Endothelial cell of umbilical vein (primary cell): ENCODE data around the gene LIMK2. TPM values are rescaled to one million over a fixed set of nuclear protein-coding genes. Genes with fewer than 3 reads are reported as not detected.
A peak's percentile ranks its signal among the peaks of the same experiment; 100 is the strongest.

ENCODE experiments used
- BruUV-seq: library from RNA; stranded (reverse); fragments of 400-500 nt; replicated peaks from 2 replicates; lab custom pipeline; 2021; lab: Mats Ljungman, UMichigan
- CTCF ChIA-PET: fragments of 300-600, 350-600 bp; sonication (Branson Sonifier 250); formaldehyde crosslinking; loops from one replicate; lab custom pipeline; 2021; ENCODE audit warnings: antibody characterized with exemption, inconsistent platforms; lab: Charles Lee
- POLR2A ChIA-PET: fragments of 300-600, 350-600 bp; sonication (Branson Sonifier 250); formaldehyde crosslinking; loops from one replicate; lab custom pipeline; 2021; ENCODE audit warnings: antibody characterized with exemption, inconsistent platforms; lab: Charles Lee
- DNase-seq: peaks from one replicate; pipeline ENCODE4 v3.0.0-alpha.2; 2011; ENCODE audit warnings: low read depth, low spot score
- FAIRE-seq: peaks from 2 replicates; lab custom pipeline; 2011; peaks lifted over from hg19 to GRCh38; lab: Jason Lieb, UNC
- H2AFZ ChIP-seq: 2 replicates; pipeline ENCODE4 v1.6.0; 2012; ENCODE audit warnings: low read depth, low read length, control low read depth, inconsistent platforms
- H3K27ac ChIP-seq: 2 replicates; pipeline ENCODE4 v1.5.1; 2011; ENCODE audit warnings: low read depth, mild to moderate bottlenecking, control low read depth, low read length, moderate library complexity; ENCODE audit not compliant: insufficient read depth
- H3K27me3 ChIP-seq, 2 experiments: 2 replicates each; pipeline versions ENCODE4 v1.6.0 to v1.6.1; 2011; ENCODE audit warnings: low read length in 2 of 2, mixed read lengths in 1 of 2; ENCODE audit not compliant: control insufficient read depth in 2 of 2, insufficient read depth in 2 of 2
- H3K36me3 ChIP-seq, 2 experiments: 2 replicates in 1 of 2; 3 replicates in 1 of 2; pipeline ENCODE4 v1.5.1; 2011; ENCODE audit warnings: low read length in 2 of 2, mild to moderate bottlenecking in 1 of 2, moderate library complexity in 1 of 2; ENCODE audit not compliant: control insufficient read depth in 2 of 2, insufficient read depth in 2 of 2; ENCODE audit errors: extremely low read depth in 1 of 2
- H3K4me1 ChIP-seq: 3 replicates; pipeline ENCODE4 v1.5.1; 2011; ENCODE audit warnings: mild to moderate bottlenecking, low read length; ENCODE audit not compliant: control insufficient read depth, insufficient read depth; ENCODE audit errors: extremely low read depth
- H3K4me2 ChIP-seq: 2 replicates; pipeline ENCODE4 v1.6.1; 2011; ENCODE audit warnings: low read length, control low read depth, mixed read lengths; ENCODE audit not compliant: insufficient read depth
- H3K4me3 ChIP-seq, 3 experiments: fragments of 200-600 bp in 1 of 3; sonication (generic), shearing (Covaris generic) in 1 of 3; replicated peaks in 1 of 3; 2 replicates each; pipeline ENCODE4 v1.5.1; 2011 to 2016; ENCODE audit warnings: control low read depth in 3 of 3, low read length in 3 of 3, mild to moderate bottlenecking in 2 of 3, inconsistent platforms in 1 of 3, low read depth in 1 of 3, moderate library complexity in 1 of 3; ENCODE audit not compliant: insufficient read depth in 1 of 3
- H3K79me2 ChIP-seq: 2 replicates; pipeline ENCODE4 v1.6.0; 2012; ENCODE audit warnings: low read length, inconsistent platforms; ENCODE audit not compliant: control insufficient read depth, insufficient read depth
- H3K9ac ChIP-seq: replicated peaks from 2 replicates; pipeline ENCODE3; 2011; ENCODE audit warnings: low read length, control low read depth; ENCODE audit not compliant: insufficient read depth; ENCODE audit errors: extremely low read depth
- H3K9me1 ChIP-seq: replicated peaks from 3 replicates; pipeline ENCODE4 v1.6.0; 2011; ENCODE audit warnings: mild to moderate bottlenecking, low read length; ENCODE audit not compliant: control insufficient read depth, insufficient read depth; ENCODE audit errors: extremely low read depth
- H3K9me3 ChIP-seq: replicated peaks from 2 replicates; pipeline ENCODE4 v1.5.1; 2012; ENCODE audit warnings: low read length, inconsistent platforms; ENCODE audit not compliant: control insufficient read depth, insufficient read depth
- H4K20me1 ChIP-seq: replicated peaks from 2 replicates; pipeline ENCODE3; 2011; ENCODE audit warnings: mild to moderate bottlenecking, low read length; ENCODE audit not compliant: control insufficient read depth, insufficient read depth; ENCODE audit errors: extremely low read depth
- EZH2 ChIP-seq: IDR thresholded peaks from 2 replicates; pipeline ENCODE4 v1.6.1; 2012; ENCODE audit warnings: borderline replicate concordance, low read depth, mild to moderate bottlenecking, moderate library complexity, low read length, inconsistent platforms; ENCODE audit not compliant: severe bottlenecking
- FOS ChIP-seq: IDR thresholded peaks from 2 replicates; pipeline ENCODE4 v1.6.1; 2011; ENCODE audit warnings: mild to moderate bottlenecking, low read length, moderate library complexity, borderline replicate concordance; ENCODE audit not compliant: insufficient read depth
- GATA2 ChIP-seq: IDR thresholded peaks from 2 replicates; pipeline ENCODE4 v1.7.0; 2011; ENCODE audit warnings: low read depth, mild to moderate bottlenecking, moderate library complexity, mixed read lengths, low read length; ENCODE audit not compliant: insufficient read length, insufficient read depth
- JUN ChIP-seq: IDR thresholded peaks from 2 replicates; pipeline ENCODE4 v1.6.1; 2011; ENCODE audit warnings: borderline replicate concordance, low read depth; ENCODE audit not compliant: insufficient read length, insufficient read depth
- MYC ChIP-seq: IDR thresholded peaks from one replicate; pipeline ENCODE4 v1.6.1; 2011; ENCODE audit warnings: mild to moderate bottlenecking, low read depth, low read length
- POLR2A ChIP-seq: IDR thresholded peaks from 2 replicates; pipeline ENCODE4 v1.6.1; 2012; ENCODE audit warnings: low read depth, mild to moderate bottlenecking, control low read depth, low read length
- POLR2AphosphoS5 ChIP-seq: IDR thresholded peaks from 2 replicates; pipeline ENCODE4 v1.6.1; 2012; ENCODE audit warnings: low read depth, mild to moderate bottlenecking, control low read depth, low read length, moderate library complexity; ENCODE audit not compliant: insufficient read depth
- dilution Hi-C: fragments of 300-500 bp; cut with MboI; formaldehyde crosslinking; loops from one replicate; pipeline ENCODE4 v1.15.0; 2019; ENCODE audit warnings: low sequenced_read_pairs; ENCODE audit not compliant: extremely low pct_ligation_motif_present
- intact Hi-C: fragments of 100-400 bp; cut with micrococcal nuclease; formaldehyde crosslinking; loops from one replicate; pipeline ENCODE4 v1.10.0; 2022
- polyA plus RNA-seq, 4 experiments: library from polyadenylated mRNA; depleted of rRNA in 3 of 4; stranded (reverse) in 3 of 4; unstranded in 1 of 4; fragments of >200 nt; gene quantifications; 2 replicates each; pipeline versions ENCODE4 v1.2.1 to v1.2.3, GENCODE V29; 2011 to 2012; ENCODE audit warnings: missing spikeins in 1 of 4
- total RNA-seq: library from RNA; stranded (reverse); gene quantifications from 2 replicates; pipeline ENCODE4 v1.2.3, GENCODE V29; 2021
- TF ChIP-seq, protein P1 (sequence below), 2 donors: IDR thresholded peaks; 1 replicate in 1 of 2; 2 replicates in 1 of 2; pipeline ENCODE4 v1.5.1; 2011; ENCODE audit warnings: low read length in 2 of 2, mild to moderate bottlenecking in 2 of 2, moderate library complexity in 2 of 2, control low read depth in 1 of 2, inconsistent platforms in 1 of 2, low read depth in 1 of 2; ENCODE audit not compliant: insufficient read depth in 1 of 2; ENCODE audit errors: extremely low read depth in 1 of 2
- TF ChIP-seq, protein P2 (sequence below): IDR thresholded peaks from 2 replicates; pipeline ENCODE4 v1.6.1; 2011; ENCODE audit not compliant: insufficient read depth, insufficient read length

LIMK2 gene
- total and polyA plus RNA-seq, 2 donors (not counting 3 experiments of a cell fraction or from before 2014, with no cell fraction given), result 23.2 to 76.7 TPM

- peak overlapping the region; percentile 59 for H3K9ac ChIP-seq
- H3K9me3 ChIP-seq, result no peaks in the 10 kb centered on the region
- peaks cover 47% of the 10 kb centered on the region for H3K4me1 ChIP-seq
- no peaks in the 10 kb centered on the region for H3K9me1 ChIP-seq
- peak; percentile 68 for DNase-seq
- peak overlapping the region; percentile 93 for H3K27ac ChIP-seq
- peak; percentile 85 for FAIRE-seq
- H3K79me2 ChIP-seq, result peaks cover 36% of the 10 kb centered on the region
- intact Hi-C loops (loop anchor here (1.0 to 5.0 kb wide), 4 partner anchors 37 to 103 kb away; partner anchors contain the start of genes PIK3IP1 and SELENOM), dilution Hi-C loops (no loop called here)
- BruUV-seq, result no TSS peak
- H3K4me2 ChIP-seq, result peak overlapping the region; percentile 61
- H3K4me3 ChIP-seq, result no peak overlapping the region
- CTCF ChIA-PET, result interaction anchor here (0.7 to 6.8 kb wide), 20 partner anchors 8 to 103 kb away, joined by 3 to 181 read pairs (median 7); partner anchors contain the start of genes PIK3IP1, RNF185 and SELENOM
- no peak for TF ChIP-seq EZH2
- TF ChIP-seq FOS, result no peak
- TF ChIP-seq GATA2, result peak; percentile 65
- peak; percentile 74 for TF ChIP-seq POLR2AphosphoS5
- TF ChIP-seq JUN, result no peak
- no peak for TF ChIP-seq POLR2A
- TF ChIP-seq, protein P1, sequence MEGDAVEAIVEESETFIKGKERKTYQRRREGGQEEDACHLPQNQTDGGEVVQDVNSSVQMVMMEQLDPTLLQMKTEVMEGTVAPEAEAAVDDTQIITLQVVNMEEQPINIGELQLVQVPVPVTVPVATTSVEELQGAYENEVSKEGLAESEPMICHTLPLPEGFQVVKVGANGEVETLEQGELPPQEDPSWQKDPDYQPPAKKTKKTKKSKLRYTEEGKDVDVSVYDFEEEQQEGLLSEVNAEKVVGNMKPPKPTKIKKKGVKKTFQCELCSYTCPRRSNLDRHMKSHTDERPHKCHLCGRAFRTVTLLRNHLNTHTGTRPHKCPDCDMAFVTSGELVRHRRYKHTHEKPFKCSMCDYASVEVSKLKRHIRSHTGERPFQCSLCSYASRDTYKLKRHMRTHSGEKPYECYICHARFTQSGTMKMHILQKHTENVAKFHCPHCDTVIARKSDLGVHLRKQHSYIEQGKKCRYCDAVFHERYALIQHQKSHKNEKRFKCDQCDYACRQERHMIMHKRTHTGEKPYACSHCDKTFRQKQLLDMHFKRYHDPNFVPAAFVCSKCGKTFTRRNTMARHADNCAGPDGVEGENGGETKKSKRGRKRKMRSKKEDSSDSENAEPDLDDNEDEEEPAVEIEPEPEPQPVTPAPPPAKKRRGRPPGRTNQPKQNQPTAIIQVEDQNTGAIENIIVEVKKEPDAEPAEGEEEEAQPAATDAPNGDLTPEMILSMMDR (IDR thresholded peaks at IDR 0.05; ENCODE audit: extremely low read depth in 1 of 2, insufficient read depth in 1 of 2, low read depth in 1 of 2, low read length in 2 of 2), result no peak
- TF ChIP-seq, protein P2, sequence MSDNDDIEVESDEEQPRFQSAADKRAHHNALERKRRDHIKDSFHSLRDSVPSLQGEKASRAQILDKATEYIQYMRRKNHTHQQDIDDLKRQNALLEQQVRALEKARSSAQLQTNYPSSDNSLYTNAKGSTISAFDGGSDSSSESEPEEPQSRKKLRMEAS, result no peak
- TF ChIP-seq MYC, result no peak
- POLR2A ChIA-PET, result interaction anchor here (1.6 kb wide), 1 partner anchor 22 kb away, joined by 4 read pairs; no protein-coding TSS in a partner anchor
- H3K27me3 ChIP-seq, result no peaks in the 10 kb centered on the region
- H4K20me1 ChIP-seq, result no peaks in the 10 kb centered on the region
- peaks cover 0 to 3% of the 10 kb centered on the region in 2 experiments for H3K36me3 ChIP-seq
- no peak overlapping the region for H2AFZ ChIP-seq
Observed at GRCh38 chr22:31210556-31211421, 1.3 kb upstream of the LIMK2 start.
